ENCODE measurements around the gene CDH4. TPM values are rescaled to one million over a fixed set of nuclear protein-coding genes. Genes with fewer than 3 reads are reported as not detected.
A peak's percentile ranks its signal among the peaks of the same experiment; 100 is the strongest.

Gene CDH4
- total and polyA plus RNA-seq, 9 of the 15 experiments (the other 6 are each of a cell fraction or from before 2014, with no cell fraction given): 0.04 TPM; not detected in 8

GRCh38 chr20:61436667-61437279 lies 184.7 kb downstream of the CDH4 start (continued):
- TF ChIP-seq E2F1 (CRISPR knock-in tag; IDR thresholded peaks at IDR 0.05) (no peak), ZNF511 (CRISPR knock-in tag; IDR thresholded peaks at IDR 0.05) (no peak), POLR2B (IDR thresholded peaks at IDR 0.05; ENCODE audit: low read depth, partially characterized antibody) (no peak), MAX (CRISPR knock-in tag; IDR thresholded peaks at IDR 0.05) (no peak), CHCHD3 (CRISPR knock-in tag; IDR thresholded peaks at IDR 0.05) (no peak), ZNF354B (CRISPR knock-in tag; IDR thresholded peaks at IDR 0.05) (no peak)

GRCh38 chr20:61437280-61438206 lies 185.5 kb downstream of the CDH4 start:
- TF ChIP-seq ZNF316 (IDR thresholded peaks at IDR 0.05): peak; percentile 72
- peak; percentile 30; the same call in 1 of the 2 replicates for TF ChIP-seq C11orf30 (IDR thresholded peaks at IDR 0.05; ENCODE audit: low read depth)
- peak; percentile 42; the same call in 1 of the 2 replicates for TF ChIP-seq NFE2 (IDR thresholded peaks at IDR 0.05; ENCODE audit: low read depth)
- no peak for TF ChIP-seq PHB2 (IDR thresholded peaks at IDR 0.05; ENCODE audit: low read depth)
- FAIRE-seq (no peak), ATAC-seq (no peak)

More at GRCh38 chr20:61437280-61438206, 185.5 kb downstream of the CDH4 start:
- Histone ChIP-seq H3K27me3 (ENCODE audit: control insufficient read depth in 2 of 2, insufficient read depth in 2 of 2, low read length in 2 of 2) (peaks cover 6 to 51% of the 10 kb centered on the region in 2 experiments; a peak in 2 of 5 replicates), H3K9me1 (ENCODE audit: control insufficient read depth, insufficient read depth, low read length) (no peaks in the 10 kb centered on the region), H4K20me1 (replicated peaks; ENCODE audit: control insufficient read depth, insufficient read depth, low read length) (peaks cover 3% of the 10 kb centered on the region; the same call in 1 of the 2 replicates), H3K79me2 (ENCODE audit: control insufficient read depth, insufficient read depth, low read length) (no peaks in the 10 kb centered on the region), H3K4me3 (no peak overlapping the region), H3K4me2 (ENCODE audit: insufficient read depth, low read length) (no peak overlapping the region), H3K36me3 (ENCODE audit: control insufficient read depth, insufficient read depth, low read length) (no peaks in the 10 kb centered on the region), H2AFZ (ENCODE audit: low read depth, low read length) (no peak overlapping the region), H3K4me1 (replicated peaks in 1 of 2; ENCODE audit: control insufficient read depth in 2 of 2, insufficient read depth in 2 of 2, low read length in 2 of 2) (no peaks in the 10 kb centered on the region; a peak in 1 of 5 replicates), H3K27ac (ENCODE audit: extremely low read depth, low read depth, low read length) (no peak overlapping the region), H3K9me3 (replicated peaks; ENCODE audit: control insufficient read depth, insufficient read depth, low read depth, low read length) (no peaks in the 10 kb centered on the region), H3K9ac (ENCODE audit: insufficient read depth in 1 of 2, low read depth in 2 of 2, low read length in 2 of 2) (no peak overlapping the region)
- WGBS (ENCODE audit: insufficient coverage, low coverage, missing lambda C conversion rate): under 1% methylated on average over 27 of the region's 28 CpGs
- intact Hi-C loops (cut with micrococcal nuclease): no loop called here
- no peak for DNase-seq (ENCODE audit: extremely low read depth in 1 of 4, low spot score in 3 of 4)
- in situ Hi-C loops (cut with MboI): no loop called here
- BruUV-seq (replicated peaks): no TSS peak
- POLR2A ChIA-PET: interaction anchor here (0.7 kb wide), 1 partner anchor 1684 kb away, joined by 3 read pairs; no protein-coding TSS in a partner anchor
- CTCF ChIA-PET (ENCODE audit: low intra/inter-chr PET ratio): no interaction called here
